Muscle layer of duodenum (tissue), 2 donors: Measurements from ENCODE around the gene CDT1.
A peak's percentile ranks its signal among the peaks of the same experiment; 100 is the strongest.

Source experiments
- H3K27ac ChIP-seq: one replicate; pipeline ENCODE4 v1.7.0; 2013; ENCODE audit warnings: mild to moderate bottlenecking, low read length
- H3K27me3 ChIP-seq: one replicate; pipeline ENCODE4 v1.7.0; 2013; ENCODE audit warnings: low read depth, mild to moderate bottlenecking, control low read depth, low read length
- H3K36me3 ChIP-seq, 2 donors: one replicate each; pipeline ENCODE4 v1.7.0; 2013; ENCODE audit warnings: low read length in 2 of 2, control low read depth in 1 of 2, mild to moderate bottlenecking in 1 of 2; ENCODE audit not compliant: insufficient read depth in 2 of 2, control insufficient read depth in 1 of 2
- H3K4me1 ChIP-seq, 2 donors: one replicate each; pipeline ENCODE4 v1.7.0; 2013; ENCODE audit warnings: low read length in 2 of 2, mild to moderate bottlenecking in 2 of 2, control low read depth in 1 of 2, moderate library complexity in 1 of 2; ENCODE audit not compliant: insufficient read depth in 2 of 2, control insufficient read depth in 1 of 2
- H3K4me3 ChIP-seq, 2 donors: one replicate each; pipeline ENCODE4 v1.7.0; 2013; ENCODE audit warnings: low read length in 2 of 2, low read depth in 1 of 2, mild to moderate bottlenecking in 1 of 2
- H3K9me3 ChIP-seq, 2 donors: one replicate each; pipeline ENCODE4 v1.7.0; 2013; ENCODE audit warnings: low read length in 2 of 2, control low read depth in 1 of 2, mild to moderate bottlenecking in 1 of 2; ENCODE audit not compliant: control insufficient read depth in 1 of 2
- donor health status: healthy.

The CDT1 gene

DNA sequence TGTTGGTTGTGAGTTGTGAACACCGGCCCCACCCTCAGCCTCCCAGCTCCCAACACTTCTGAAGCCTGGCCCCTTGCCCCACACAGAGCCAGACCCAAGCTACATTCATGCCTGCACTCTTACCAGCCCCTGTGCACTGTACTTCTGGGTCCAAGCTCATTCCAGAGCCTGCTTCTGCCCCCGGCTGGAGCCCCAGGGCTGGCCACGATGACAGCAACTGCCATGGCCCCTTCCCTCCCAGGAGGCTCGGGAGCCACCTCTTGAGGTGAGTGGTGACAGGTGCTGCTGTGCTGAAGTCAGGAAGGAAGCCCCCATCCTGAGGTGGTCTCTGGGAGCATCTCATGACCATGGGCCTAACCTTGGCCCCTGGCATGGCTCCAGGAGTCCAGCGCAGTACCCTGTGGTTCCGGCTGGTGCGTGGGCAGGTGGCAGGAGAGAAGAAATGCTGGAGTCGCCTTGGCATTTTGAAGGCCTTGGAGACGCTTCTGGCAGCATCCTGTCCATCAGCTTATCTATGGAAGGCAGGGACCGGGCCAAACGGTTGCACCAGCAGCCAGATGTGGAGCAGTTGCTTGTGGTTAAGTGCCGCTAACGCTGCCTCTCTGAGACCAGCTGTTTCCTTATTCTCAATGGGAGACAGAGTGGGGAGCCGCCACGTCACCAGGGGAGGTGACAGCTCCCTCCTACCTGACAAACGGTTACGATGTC is 3.9 kb upstream of the CDT1 start:
- H3K4me1 ChIP-seq: peaks cover 0 to 11% of the 10 kb centered on the region in 2 donors
- H3K27ac ChIP-seq: no peak overlapping the region
- no peaks in the 10 kb centered on the region for H3K27me3 ChIP-seq
- no peak overlapping the region for H3K4me3 ChIP-seq
- H3K9me3 ChIP-seq: no peaks in the 10 kb centered on the region
- H3K36me3 ChIP-seq: no peaks in the 10 kb centered on the region

DNA sequence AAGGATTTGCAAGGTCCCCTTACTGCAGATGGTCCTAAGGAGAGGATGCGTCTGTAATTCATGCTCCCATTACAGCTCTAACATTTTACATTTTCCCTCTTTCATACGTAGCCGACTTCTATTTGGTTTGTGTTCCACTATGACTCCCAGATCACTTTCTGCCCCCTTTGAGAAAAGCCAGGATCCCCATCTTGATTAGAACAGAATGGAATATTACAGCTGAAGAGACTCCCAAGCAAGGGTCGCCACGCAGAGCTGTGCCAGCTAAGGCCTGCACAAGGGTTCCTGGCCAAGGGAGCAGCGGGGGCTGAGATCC is 3.4 kb upstream of the CDT1 start:
- Histone ChIP-seq H3K9me3 (no peaks in the 10 kb centered on the region), H3K4me3 (no peak overlapping the region), H3K27me3 (no peaks in the 10 kb centered on the region), H3K27ac (no peak overlapping the region), H3K36me3 (no peaks in the 10 kb centered on the region), H3K4me1 (peaks cover 0 to 12% of the 10 kb centered on the region in 2 donors)

DNA sequence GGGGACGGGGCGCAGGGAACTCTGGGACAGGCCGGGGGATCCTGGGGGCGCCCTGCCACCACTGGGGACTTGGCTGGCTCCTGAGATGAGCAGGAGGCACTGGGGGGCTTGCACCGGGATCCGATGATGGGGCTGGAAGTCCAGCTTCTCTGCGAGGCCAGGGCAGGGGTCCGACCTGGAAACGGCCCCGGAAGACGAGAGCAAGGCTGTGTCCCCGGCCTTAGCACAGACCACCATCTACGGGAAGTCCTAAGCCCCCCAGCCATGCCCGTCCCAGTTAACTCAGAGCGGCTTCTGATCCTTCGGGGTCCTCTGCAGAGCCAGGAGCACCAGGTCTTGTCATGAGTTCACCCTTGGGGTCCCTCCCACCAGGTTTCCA is 573 bp downstream of the CDT1 start:
- peaks cover 2 to 3% of the 10 kb centered on the region in 2 donors for H3K36me3 ChIP-seq
- H3K27me3 ChIP-seq: no peaks in the 10 kb centered on the region
- no peak overlapping the region for H3K27ac ChIP-seq
- H3K9me3 ChIP-seq: no peaks in the 10 kb centered on the region
- peak overlapping the region in 1 of 2 donors; percentile 68 for H3K4me3 ChIP-seq
- peaks cover 0 to 12% of the 10 kb centered on the region in 2 donors for H3K4me1 ChIP-seq

DNA sequence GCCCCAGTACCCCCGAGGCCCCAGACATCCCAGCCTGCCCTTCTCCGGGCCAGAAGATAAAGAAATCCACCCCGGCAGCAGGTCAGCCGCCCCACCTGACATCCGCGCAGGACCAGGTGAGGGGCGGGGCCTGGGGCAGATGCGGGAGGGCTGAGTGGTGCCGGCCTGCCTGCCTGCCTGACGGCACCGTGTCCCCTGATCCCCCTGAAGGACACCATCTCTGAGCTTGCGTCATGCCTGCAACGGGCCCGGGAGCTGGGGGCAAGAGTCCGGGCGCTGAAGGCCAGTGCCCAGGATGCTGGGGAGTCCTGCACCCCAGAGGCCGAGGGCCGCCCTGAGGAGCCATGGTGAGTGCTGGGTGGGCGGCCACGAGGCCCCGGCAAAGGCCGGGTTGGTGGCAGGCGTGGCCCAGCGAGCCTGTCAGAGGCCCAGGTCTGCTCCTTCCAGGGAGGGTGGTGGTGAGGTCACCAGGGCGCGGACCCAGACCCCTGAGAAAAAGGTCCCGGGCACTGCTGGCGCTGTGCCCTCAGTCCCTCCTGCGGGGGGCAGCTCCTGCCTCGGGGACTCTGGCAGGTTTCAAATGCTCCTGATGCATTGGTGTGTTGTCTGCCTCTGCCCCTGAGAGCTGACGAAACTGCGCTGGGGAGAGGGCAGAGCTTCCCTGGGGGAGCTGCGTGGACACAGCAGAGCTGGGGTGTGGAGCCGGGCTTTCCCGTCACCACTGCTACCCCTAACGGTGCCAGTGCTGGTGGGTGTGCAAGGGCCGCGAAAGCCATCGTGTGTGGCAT is 1.2 kb downstream of the CDT1 start:
- no peak overlapping the region for H3K4me3 ChIP-seq
- no peaks in the 10 kb centered on the region for H3K27me3 ChIP-seq
- H3K27ac ChIP-seq: no peak overlapping the region
- peaks cover 0 to 15% of the 10 kb centered on the region in 2 donors for H3K4me1 ChIP-seq
- peaks cover 4 to 6% of the 10 kb centered on the region in 2 donors for H3K36me3 ChIP-seq
- H3K9me3 ChIP-seq: no peaks in the 10 kb centered on the region

DNA sequence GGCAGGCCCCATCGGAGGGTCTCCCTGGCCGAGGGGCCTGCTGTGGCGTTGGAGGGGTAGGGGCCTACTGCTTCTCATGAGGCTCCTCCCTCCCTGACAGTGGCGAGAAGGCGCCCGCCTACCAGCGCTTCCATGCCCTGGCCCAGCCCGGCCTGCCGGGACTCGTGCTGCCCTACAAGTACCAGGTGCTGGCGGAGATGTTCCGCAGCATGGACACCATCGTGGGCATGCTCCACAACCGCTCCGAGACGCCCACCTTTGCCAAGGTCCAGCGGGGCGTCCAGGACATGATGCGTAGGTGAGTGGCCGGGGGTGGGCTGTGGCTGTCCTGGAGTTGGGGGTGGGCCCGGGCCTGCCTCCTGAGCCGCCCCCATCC is 1.7 kb downstream of the CDT1 start:
- H3K36me3 ChIP-seq: peaks cover 4 to 6% of the 10 kb centered on the region in 2 donors
- no peaks in the 10 kb centered on the region for H3K9me3 ChIP-seq
- H3K4me3 ChIP-seq: no peak overlapping the region
- no peaks in the 10 kb centered on the region for H3K27me3 ChIP-seq
- peaks cover 2 to 21% of the 10 kb centered on the region in 2 donors for H3K4me1 ChIP-seq
- no peak overlapping the region for H3K27ac ChIP-seq

DNA sequence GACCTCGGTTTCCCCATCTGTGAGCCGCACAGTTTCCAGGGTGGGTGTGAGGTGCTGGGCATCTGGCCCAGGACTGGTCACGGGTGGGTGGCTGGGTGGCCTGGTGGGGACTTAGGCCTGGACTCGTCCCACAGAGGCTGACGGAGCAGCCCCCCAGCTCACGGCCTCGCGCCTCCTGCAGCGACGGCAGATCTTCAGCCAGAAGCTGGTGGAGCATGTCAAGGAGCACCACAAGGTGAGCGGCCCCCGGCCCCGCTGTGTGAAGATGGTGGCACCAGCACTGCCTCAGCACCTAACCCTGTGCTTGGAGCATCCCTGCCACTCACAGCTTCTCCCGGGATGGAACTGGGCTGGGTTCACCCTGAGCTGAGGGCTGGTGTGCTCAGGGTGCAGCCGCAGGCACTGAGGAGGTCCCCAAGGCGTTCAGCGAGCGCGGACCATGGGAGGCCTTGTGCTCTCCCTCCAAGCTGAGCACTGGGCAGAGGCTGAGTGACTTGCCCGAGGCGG is 2.4 kb downstream of the CDT1 start:
- H3K27me3 ChIP-seq: no peaks in the 10 kb centered on the region
- H3K4me1 ChIP-seq: peaks cover 7 to 27% of the 10 kb centered on the region in 2 donors
- H3K4me3 ChIP-seq: no peak overlapping the region
- H3K27ac ChIP-seq: no peak overlapping the region
- H3K36me3 ChIP-seq: peaks cover 4 to 6% of the 10 kb centered on the region in 2 donors
- no peaks in the 10 kb centered on the region for H3K9me3 ChIP-seq

DNA sequence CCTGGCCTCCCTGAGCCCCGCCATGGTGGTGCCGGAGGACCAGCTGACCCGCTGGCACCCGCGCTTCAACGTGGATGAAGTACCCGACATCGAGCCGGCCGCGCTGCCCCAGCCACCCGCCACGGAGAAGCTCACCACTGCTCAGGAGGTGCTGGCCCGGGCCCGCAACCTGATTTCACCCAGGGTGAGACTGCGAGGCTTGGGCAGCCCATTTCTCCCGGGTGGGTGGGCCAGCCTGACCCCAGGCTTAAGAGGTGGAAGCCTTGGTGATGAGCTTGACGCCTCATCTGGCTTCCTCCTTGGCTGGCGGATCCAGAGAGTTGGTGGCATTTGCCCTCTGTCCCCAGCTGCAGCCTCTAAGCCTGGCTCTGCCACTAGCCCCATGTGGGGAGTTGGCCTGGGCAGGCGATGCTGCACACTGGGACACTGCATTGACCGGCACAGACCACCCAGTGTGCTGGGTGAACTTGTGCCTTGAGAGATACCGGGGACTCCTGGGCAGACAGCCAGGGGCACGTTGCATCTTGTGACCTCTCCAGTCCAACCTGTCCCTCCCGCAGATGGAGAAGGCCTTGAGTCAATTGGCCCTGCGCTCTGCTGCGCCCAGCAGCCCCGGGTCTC is 3.0 kb downstream of the CDT1 start:
- H3K4me3 ChIP-seq: no peak overlapping the region
- H3K9me3 ChIP-seq: no peaks in the 10 kb centered on the region
- no peaks in the 10 kb centered on the region for H3K27me3 ChIP-seq
- H3K36me3 ChIP-seq: peaks cover 4 to 6% of the 10 kb centered on the region in 2 donors
- peaks cover 7 to 31% of the 10 kb centered on the region in 2 donors for H3K4me1 ChIP-seq
- no peak overlapping the region for H3K27ac ChIP-seq

DNA sequence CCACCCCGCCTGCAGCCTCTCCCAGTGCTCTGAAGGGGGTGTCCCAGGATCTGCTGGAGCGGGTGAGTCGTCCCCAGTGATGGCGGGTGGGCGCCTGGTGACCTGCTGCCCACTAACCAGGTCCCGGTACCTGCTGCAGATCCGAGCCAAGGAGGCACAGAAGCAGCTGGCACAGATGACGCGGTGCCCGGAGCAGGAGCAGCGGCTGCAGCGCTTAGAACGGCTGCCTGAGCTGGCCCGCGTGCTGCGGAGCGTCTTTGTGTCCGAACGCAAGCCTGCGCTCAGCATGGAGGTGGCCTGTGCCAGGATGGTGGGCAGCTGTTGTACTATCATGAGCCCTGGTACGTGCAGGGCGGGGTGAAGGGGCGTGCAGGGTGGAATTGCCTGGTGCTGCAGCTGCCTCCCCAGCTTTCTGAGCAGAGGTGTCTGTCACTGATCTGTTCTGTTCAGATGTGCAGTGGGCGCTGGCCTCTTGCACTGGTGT is 3.6 kb downstream of the CDT1 start:
- no peak overlapping the region for H3K27ac ChIP-seq
- H3K36me3 ChIP-seq: peaks cover 4 to 6% of the 10 kb centered on the region in 2 donors

DNA sequence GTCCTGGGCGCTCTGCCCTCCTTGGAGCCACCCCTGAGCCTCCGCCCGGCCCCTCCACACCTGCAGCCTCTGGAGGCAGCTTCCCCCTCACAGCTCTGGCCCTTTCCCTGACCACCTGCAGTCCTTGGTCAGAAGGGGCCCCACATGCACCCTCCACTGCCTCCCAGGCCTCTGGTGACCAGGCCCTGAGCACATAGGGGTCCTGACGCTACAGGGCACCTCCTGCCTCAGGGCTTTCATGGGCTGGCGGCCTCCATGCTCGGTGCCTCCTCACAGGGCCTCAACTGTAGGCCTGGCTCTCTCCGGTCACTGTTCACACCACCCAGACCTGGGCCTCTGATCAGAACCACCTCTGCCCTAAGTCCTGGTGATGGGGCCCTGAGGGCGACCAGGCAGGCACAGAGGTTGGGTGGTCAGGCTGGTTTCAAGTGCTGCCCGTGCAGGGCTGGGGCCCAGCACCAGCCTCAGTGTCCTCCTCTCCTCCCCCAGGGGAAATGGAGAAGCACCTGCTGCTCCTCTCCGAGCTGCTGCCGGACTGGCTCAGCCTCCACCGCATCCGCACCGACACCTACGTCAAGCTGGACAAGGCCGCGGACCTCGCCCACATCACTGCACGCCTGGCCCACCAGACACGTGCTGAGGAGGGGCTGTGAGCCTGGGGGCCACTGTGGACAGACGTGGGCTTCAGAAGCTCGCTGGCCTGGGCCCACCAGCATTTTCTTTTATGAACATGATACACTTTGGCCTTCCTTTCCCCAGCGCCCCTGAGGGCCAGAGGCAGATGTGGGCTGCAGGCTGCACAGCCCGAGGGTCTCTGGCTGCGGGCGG is 4.3 kb downstream of the CDT1 start:
- no peak overlapping the region for H3K27ac ChIP-seq
- no peaks in the 10 kb centered on the region for H3K27me3 ChIP-seq
- H3K4me3 ChIP-seq: no peak overlapping the region
- peaks cover 4 to 6% of the 10 kb centered on the region in 2 donors for H3K36me3 ChIP-seq
- no peaks in the 10 kb centered on the region for H3K9me3 ChIP-seq
- H3K4me1 ChIP-seq: peaks cover 7 to 39% of the 10 kb centered on the region in 2 donors

More for the DNA sequence above, 3.6 kb downstream of the CDT1 start:
- no peaks in the 10 kb centered on the region for H3K27me3 ChIP-seq
- peaks cover 7 to 32% of the 10 kb centered on the region in 2 donors for H3K4me1 ChIP-seq
- no peaks in the 10 kb centered on the region for H3K9me3 ChIP-seq
- no peak overlapping the region for H3K4me3 ChIP-seq

DNA sequence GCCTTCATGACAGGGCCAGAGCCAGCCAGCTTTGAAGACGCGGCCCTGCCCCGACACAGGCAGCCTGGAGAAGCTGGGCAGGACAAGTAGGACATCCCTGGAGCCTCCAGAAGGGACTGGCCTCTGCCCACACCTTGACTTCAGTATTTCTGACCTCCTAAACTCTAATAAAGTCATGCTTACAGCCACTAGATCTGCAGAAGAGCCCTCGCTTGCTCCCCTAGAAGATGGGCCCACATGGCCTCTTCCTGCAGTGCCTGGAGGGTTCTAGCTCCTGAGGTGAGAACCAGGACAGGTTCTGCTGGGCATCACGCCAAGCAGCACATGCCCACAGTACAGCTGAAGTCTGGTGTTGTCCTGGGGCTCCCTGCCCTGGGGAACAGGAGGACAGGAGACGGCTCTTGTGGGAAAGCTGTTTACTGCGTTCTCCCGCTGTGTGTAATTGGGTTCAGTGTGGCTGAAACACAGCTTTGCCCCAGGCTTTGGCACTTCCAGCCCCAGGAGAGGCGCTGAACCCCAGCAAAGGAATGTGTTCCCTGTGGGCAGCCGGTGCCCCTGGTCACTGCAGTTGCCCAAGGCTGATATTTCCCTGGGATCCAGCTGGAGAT is 5.6 kb downstream of the CDT1 start:
- Histone ChIP-seq H3K4me3 (no peak overlapping the region), H3K27me3 (no peaks in the 10 kb centered on the region), H3K36me3 (peaks cover 4 to 6% of the 10 kb centered on the region in 2 donors), H3K9me3 (no peaks in the 10 kb centered on the region), H3K27ac (no peak overlapping the region), H3K4me1 (peaks cover 7 to 37% of the 10 kb centered on the region in 2 donors)
